KMS-11 (cell line): ENCODE data around the gene IL1RAPL2.

ENCODE experiments used
- H2AFZ ChIP-seq: fragments of 200-600 bp; sonication (generic); 2 replicates; pipeline ENCODE4 v1.6.1; 2016; ENCODE audit warnings: antibody characterized with exemption, mixed run types, low read depth
- H3K27ac ChIP-seq: fragments of 200-600 bp; sonication (generic); 2 replicates; pipeline ENCODE4 v1.6.1; 2016; ENCODE audit warnings: mild to moderate bottlenecking, mixed run types
- H3K27me3 ChIP-seq: fragments of 200-600 bp; sonication (generic); 2 replicates; pipeline ENCODE4 v1.6.1; 2017; ENCODE audit warnings: mild to moderate bottlenecking, low read depth, mixed run types, moderate library complexity; ENCODE audit not compliant: insufficient read depth
- H3K36me3 ChIP-seq: fragments of 200-600 bp; sonication (generic); 2 replicates; pipeline ENCODE4 v1.6.1; 2017; ENCODE audit warnings: mild to moderate bottlenecking, mixed run types; ENCODE audit not compliant: insufficient read depth
- H3K4me1 ChIP-seq: fragments of 200-600 bp; sonication (generic); 2 replicates; pipeline ENCODE4 v1.6.1; 2016; ENCODE audit warnings: mild to moderate bottlenecking, low read depth, mixed run types; ENCODE audit not compliant: poor library complexity, severe bottlenecking
- H3K4me2 ChIP-seq: fragments of 200-600 bp; sonication (generic); 2 replicates; pipeline ENCODE4 v1.7.0; 2016; ENCODE audit warnings: mild to moderate bottlenecking, mixed run types
- H3K4me3 ChIP-seq: fragments of 200-600 bp; sonication (generic); IDR thresholded peaks from 2 replicates; pipeline ENCODE4 v1.6.1; 2017; ENCODE audit warnings: low read depth, low read length, mixed read lengths; ENCODE audit not compliant: insufficient read depth
- H3K79me2 ChIP-seq: fragments of 200-600 bp; sonication (generic); 2 replicates; pipeline ENCODE4 v1.6.1; 2016; ENCODE audit warnings: low read depth, mixed run types; ENCODE audit not compliant: insufficient read depth
- H3K9ac ChIP-seq: fragments of 200-600 bp; sonication (generic); 2 replicates; pipeline ENCODE4 v1.6.1; 2016; ENCODE audit warnings: mild to moderate bottlenecking, mixed run types
- H4K20me1 ChIP-seq: fragments of 200-600 bp; sonication (generic); 2 replicates; pipeline ENCODE4 v1.6.1; 2016; ENCODE audit warnings: mild to moderate bottlenecking, mixed run types; ENCODE audit not compliant: insufficient read depth
- CTCF ChIP-seq: fragments of 200-600 bp; sonication (generic); conservative IDR thresholded peaks from 2 replicates; pipeline ENCODE4 v1.6.1; 2017; ENCODE audit warnings: low read depth, mild to moderate bottlenecking, antibody characterized with exemption, low read length, moderate library complexity, mixed read lengths

The IL1RAPL2 gene

DNA sequence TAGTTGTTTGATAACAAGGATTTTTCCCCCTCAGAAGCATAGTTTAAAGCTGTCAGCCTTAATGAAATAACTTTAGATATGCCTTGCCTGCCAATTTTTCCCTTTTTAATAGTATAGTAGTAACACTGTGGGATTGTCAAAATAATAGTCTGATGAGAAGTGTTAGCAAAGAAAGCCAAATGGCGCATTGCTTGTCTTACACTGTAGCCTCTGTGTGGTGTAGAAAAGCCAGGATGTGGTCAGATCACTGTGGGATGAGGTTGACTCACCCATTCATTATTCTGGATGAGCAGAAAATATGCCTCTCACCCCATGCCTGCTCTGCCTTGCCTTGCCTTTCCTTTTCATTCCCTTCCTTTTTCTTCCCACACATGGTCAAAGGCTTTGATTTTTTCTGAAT lies 998.5 kb downstream of the IL1RAPL2 start:
- H3K27ac ChIP-seq = no peak overlapping the region
- H3K36me3 ChIP-seq = no peaks in the 10 kb centered on the region
- no peaks in the 10 kb centered on the region for H4K20me1 ChIP-seq
- H3K4me2 ChIP-seq = no peak overlapping the region
- no peak for TF ChIP-seq CTCF
- no peak overlapping the region for H2AFZ ChIP-seq
- H3K79me2 ChIP-seq = no peaks in the 10 kb centered on the region
- H3K27me3 ChIP-seq = no peaks in the 10 kb centered on the region
- H3K4me3 ChIP-seq = no peak overlapping the region
- H3K9ac ChIP-seq = no peak overlapping the region
- H3K4me1 ChIP-seq = no peaks in the 10 kb centered on the region

DNA sequence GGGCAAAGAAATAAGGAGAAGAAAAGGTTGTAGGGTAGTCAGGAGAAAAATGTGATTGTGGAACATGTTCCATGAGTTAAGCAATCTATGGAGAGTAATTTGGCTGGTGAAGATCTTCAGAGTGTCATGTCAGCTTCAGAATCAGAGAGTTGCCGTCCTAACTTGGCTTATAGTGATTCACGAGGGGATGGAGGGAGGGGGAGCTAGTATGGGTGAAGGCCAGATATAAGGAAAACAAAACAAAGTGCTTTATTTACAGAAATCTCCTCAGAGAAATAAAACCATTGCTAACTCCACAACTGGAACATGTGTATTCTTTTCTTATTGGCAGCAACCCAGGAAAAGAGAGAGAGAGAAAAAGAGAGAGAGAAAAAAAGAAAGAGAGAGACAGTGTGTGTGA lies 999.9 kb downstream of the IL1RAPL2 start:
- Histone ChIP-seq H3K4me3 (no peak overlapping the region), H3K79me2 (no peaks in the 10 kb centered on the region), H4K20me1 (no peaks in the 10 kb centered on the region), H3K36me3 (no peaks in the 10 kb centered on the region), H2AFZ (no peak overlapping the region), H3K4me1 (no peaks in the 10 kb centered on the region), H3K27ac (no peak overlapping the region), H3K27me3 (no peaks in the 10 kb centered on the region), H3K9ac (no peak overlapping the region), H3K4me2 (no peak overlapping the region)
- no peak for TF ChIP-seq CTCF

- H2AFZ ChIP-seq = no peak overlapping the region
- H3K27ac ChIP-seq = no peak overlapping the region
Measured at GRCh38 chrX:105567082-105567481, 1001.1 kb downstream of the IL1RAPL2 start.

GRCh38 chrX:105608745-105609144 lies 1042.7 kb downstream of the IL1RAPL2 start:
- Histone ChIP-seq H3K4me1 (peaks cover 9% of the 10 kb centered on the region), H3K36me3 (no peaks in the 10 kb centered on the region), H4K20me1 (no peaks in the 10 kb centered on the region; the same call in 1 of the 2 replicates), H3K9ac (no peak overlapping the region), H3K79me2 (no peaks in the 10 kb centered on the region), H3K4me3 (no peak overlapping the region), H3K4me2 (no peak overlapping the region), H3K27me3 (no peaks in the 10 kb centered on the region), H2AFZ (no peak overlapping the region), H3K27ac (no peak overlapping the region)
- no peak for TF ChIP-seq CTCF

More at GRCh38 chrX:105567082-105567481, 1001.1 kb downstream of the IL1RAPL2 start:
- Histone ChIP-seq H3K36me3 (no peaks in the 10 kb centered on the region), H3K4me1 (no peaks in the 10 kb centered on the region), H3K4me3 (no peak overlapping the region), H4K20me1 (no peaks in the 10 kb centered on the region), H3K27me3 (no peaks in the 10 kb centered on the region), H3K9ac (no peak overlapping the region), H3K4me2 (no peak overlapping the region), H3K79me2 (no peaks in the 10 kb centered on the region)
- TF ChIP-seq CTCF = no peak
